Neural cell (in vitro differentiated cells): ENCODE results near the gene ADAMTS2. TPM values are rescaled to one million over a fixed set of nuclear protein-coding genes. Genes with fewer than 3 reads are reported as not detected.

Experiments used
- H2AFZ ChIP-seq: fragments of 200-600, 300-800 bp; sonication (generic), shearing (Covaris generic); 2 replicates; pipeline ENCODE4 v1.6.0; 2014; ENCODE audit warnings: low read depth, mild to moderate bottlenecking, antibody characterized with exemption, low read length, moderate library complexity
- H3F3A ChIP-seq: fragments of 200-600 bp; shearing (Covaris generic); 2 replicates; pipeline ENCODE4 v1.6.1; 2016; ENCODE audit warnings: mild to moderate bottlenecking, moderate library complexity, mixed read lengths, antibody characterized with exemption, low read length; ENCODE audit not compliant: insufficient read depth, poor library complexity, severe bottlenecking
- H3K27ac ChIP-seq: fragments of 200-600, 300-800 bp; sonication (generic), shearing (Covaris generic); 2 replicates; pipeline ENCODE4 v1.5.1; 2014; ENCODE audit warnings: mild to moderate bottlenecking, low read length, moderate library complexity
- H3K27me3 ChIP-seq: fragments of 300-800, 200-600 bp; sonication (generic), shearing (Covaris generic); 2 replicates; pipeline ENCODE4 v1.6.0; 2014; ENCODE audit warnings: mild to moderate bottlenecking, low read depth, low read length, moderate library complexity; ENCODE audit not compliant: insufficient read depth
- H3K36me3 ChIP-seq: fragments of 300-800, 200-600 bp; sonication (generic), shearing (Covaris generic); 2 replicates; pipeline ENCODE4 v1.5.1; 2014; ENCODE audit warnings: mild to moderate bottlenecking, antibody characterized with exemption, low read length, moderate library complexity; ENCODE audit not compliant: insufficient read depth
- H3K4me2 ChIP-seq: fragments of 300-800, 200-600 bp; sonication (generic), shearing (Covaris generic); 2 replicates; pipeline ENCODE4 v1.6.0; 2014; ENCODE audit warnings: mild to moderate bottlenecking, low read length
- H3K4me3 ChIP-seq: fragments of 300-800, 200-600 bp; sonication (generic), shearing (Covaris generic); 2 replicates; pipeline ENCODE4 v1.5.1; 2014; ENCODE audit warnings: mild to moderate bottlenecking, low read length, moderate library complexity
- H3K79me2 ChIP-seq: fragments of 200-600 bp; shearing (Covaris generic); replicated peaks from 2 replicates; pipeline ENCODE4 v1.6.0; 2014; ENCODE audit warnings: mild to moderate bottlenecking, low read length, moderate library complexity; ENCODE audit not compliant: insufficient read depth
- H3K9ac ChIP-seq: fragments of 300-800, 200-600 bp; sonication (generic), shearing (Covaris generic); 2 replicates; pipeline ENCODE4 v1.6.1; 2016; ENCODE audit warnings: mild to moderate bottlenecking, low read length, mixed read lengths
- H3K9me2 ChIP-seq: fragments of 200-600 bp; shearing (Covaris generic); 2 replicates; pipeline ENCODE4 v1.6.1; 2016; ENCODE audit warnings: mild to moderate bottlenecking, low read length, mixed read lengths; ENCODE audit not compliant: insufficient read depth
- H3K9me3 ChIP-seq: fragments of 200-600, 300-800 bp; sonication (generic), shearing (Covaris generic); 2 replicates; pipeline ENCODE4 v1.6.1; 2016; ENCODE audit warnings: mild to moderate bottlenecking, mixed run types, low read length, moderate library complexity, mixed read lengths
- H4K20me1 ChIP-seq: fragments of 200-600 bp; shearing (Covaris generic); 2 replicates; pipeline ENCODE4 v1.6.1; 2016; ENCODE audit warnings: mild to moderate bottlenecking, mixed run types; ENCODE audit not compliant: insufficient read depth
- EP300 ChIP-seq: fragments of 450-650 bp; conservative IDR thresholded peaks from 2 replicates; pipeline ENCODE4 v1.6.1; 2014; ENCODE audit warnings: antibody characterized with exemption, mild to moderate bottlenecking, moderate library complexity; ENCODE audit not compliant: poor library complexity, severe bottlenecking
- EZH2 ChIP-seq: fragments of 200-600, 300-800 bp; shearing (Covaris generic), sonication (generic); IDR thresholded peaks from 2 replicates; pipeline ENCODE4 v1.6.1; 2014; ENCODE audit warnings: antibody characterized with exemption, low read length, borderline replicate concordance, mild to moderate bottlenecking; ENCODE audit not compliant: insufficient read depth, poor library complexity, severe bottlenecking
- MXI1 ChIP-seq: fragments of 450-650 bp; conservative IDR thresholded peaks from 2 replicates; pipeline ENCODE4 v1.6.1; 2014; ENCODE audit warnings: antibody characterized with exemption, mild to moderate bottlenecking; ENCODE audit not compliant: poor library complexity, severe bottlenecking
- POLR2AphosphoS5 ChIP-seq: IDR thresholded peaks from 2 replicates; pipeline ENCODE4 v1.6.1; 2012
- RAD21 ChIP-seq: fragments of 450-650 bp; conservative IDR thresholded peaks from 2 replicates; pipeline ENCODE4 v1.6.1; 2014; ENCODE audit warnings: antibody characterized with exemption, mild to moderate bottlenecking, moderate library complexity
- SMC3 ChIP-seq: fragments of 450-650 bp; conservative IDR thresholded peaks from 2 replicates; pipeline ENCODE4 v1.6.1; 2014; ENCODE audit warnings: antibody characterized with exemption, mild to moderate bottlenecking, moderate library complexity; ENCODE audit not compliant: poor library complexity
- TAF1 ChIP-seq: IDR thresholded peaks from 2 replicates; pipeline ENCODE4 v1.6.1; 2012; ENCODE audit warnings: low read depth
- polyA plus RNA-seq: library from polyadenylated mRNA; depleted of rRNA; stranded (reverse); fragments of >200 nt; gene quantifications from 2 replicates; pipeline ENCODE4 v1.2.3, GENCODE V29; 2014
- TF ChIP-seq, protein P1 (sequence below): IDR thresholded peaks from 2 replicates; pipeline ENCODE4 v1.6.1; 2012; ENCODE audit warnings: borderline replicate concordance
- TF ChIP-seq, protein P2 (sequence below): fragments of 450-650 bp; IDR thresholded peaks from 2 replicates; pipeline ENCODE4 v1.5.1; 2014; ENCODE audit warnings: antibody characterized with exemption, mild to moderate bottlenecking, moderate library complexity; ENCODE audit not compliant: poor library complexity, severe bottlenecking

ADAMTS2 gene
- polyA plus RNA-seq, 1 donor from 2014 or later: 0.61 TPM

DNA sequence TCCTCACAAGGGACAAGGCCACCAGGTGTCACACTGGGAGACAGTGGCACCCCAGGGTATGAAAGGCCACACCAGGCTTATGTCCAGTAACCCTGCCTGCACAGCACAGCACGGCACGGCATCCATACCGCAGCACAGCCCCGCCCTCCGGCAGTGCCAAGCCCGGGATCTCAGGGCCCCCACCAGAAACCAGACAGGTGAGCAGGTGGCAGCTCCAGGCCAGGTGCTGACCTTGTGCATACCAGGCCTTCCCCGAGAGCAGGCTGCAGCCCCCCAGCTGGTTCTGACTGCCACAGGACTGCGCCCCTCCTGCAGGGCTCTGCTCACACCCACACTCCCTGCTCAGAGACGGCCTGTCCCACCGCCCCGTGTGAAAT lies 56.5 kb downstream of the ADAMTS2 start:
- Histone ChIP-seq H3K9me3 (no peaks in the 10 kb centered on the region), H3K27ac (no peak overlapping the region), H3F3A (no peaks in the 10 kb centered on the region), H3K9me2 (no peaks in the 10 kb centered on the region), H3K4me3 (no peak overlapping the region), H3K4me2 (no peak overlapping the region), H3K36me3 (no peaks in the 10 kb centered on the region), H2AFZ (no peak overlapping the region), H3K27me3 (no peaks in the 10 kb centered on the region), H3K9ac (no peak overlapping the region), H3K79me2 (no peaks in the 10 kb centered on the region), H4K20me1 (no peaks in the 10 kb centered on the region)
- TF ChIP-seq POLR2AphosphoS5 (no peak), RAD21 (no peak), MXI1 (no peak), EP300 (no peak), TAF1 (no peak), SMC3 (no peak), EZH2 (no peak)
- TF ChIP-seq, protein P1, sequence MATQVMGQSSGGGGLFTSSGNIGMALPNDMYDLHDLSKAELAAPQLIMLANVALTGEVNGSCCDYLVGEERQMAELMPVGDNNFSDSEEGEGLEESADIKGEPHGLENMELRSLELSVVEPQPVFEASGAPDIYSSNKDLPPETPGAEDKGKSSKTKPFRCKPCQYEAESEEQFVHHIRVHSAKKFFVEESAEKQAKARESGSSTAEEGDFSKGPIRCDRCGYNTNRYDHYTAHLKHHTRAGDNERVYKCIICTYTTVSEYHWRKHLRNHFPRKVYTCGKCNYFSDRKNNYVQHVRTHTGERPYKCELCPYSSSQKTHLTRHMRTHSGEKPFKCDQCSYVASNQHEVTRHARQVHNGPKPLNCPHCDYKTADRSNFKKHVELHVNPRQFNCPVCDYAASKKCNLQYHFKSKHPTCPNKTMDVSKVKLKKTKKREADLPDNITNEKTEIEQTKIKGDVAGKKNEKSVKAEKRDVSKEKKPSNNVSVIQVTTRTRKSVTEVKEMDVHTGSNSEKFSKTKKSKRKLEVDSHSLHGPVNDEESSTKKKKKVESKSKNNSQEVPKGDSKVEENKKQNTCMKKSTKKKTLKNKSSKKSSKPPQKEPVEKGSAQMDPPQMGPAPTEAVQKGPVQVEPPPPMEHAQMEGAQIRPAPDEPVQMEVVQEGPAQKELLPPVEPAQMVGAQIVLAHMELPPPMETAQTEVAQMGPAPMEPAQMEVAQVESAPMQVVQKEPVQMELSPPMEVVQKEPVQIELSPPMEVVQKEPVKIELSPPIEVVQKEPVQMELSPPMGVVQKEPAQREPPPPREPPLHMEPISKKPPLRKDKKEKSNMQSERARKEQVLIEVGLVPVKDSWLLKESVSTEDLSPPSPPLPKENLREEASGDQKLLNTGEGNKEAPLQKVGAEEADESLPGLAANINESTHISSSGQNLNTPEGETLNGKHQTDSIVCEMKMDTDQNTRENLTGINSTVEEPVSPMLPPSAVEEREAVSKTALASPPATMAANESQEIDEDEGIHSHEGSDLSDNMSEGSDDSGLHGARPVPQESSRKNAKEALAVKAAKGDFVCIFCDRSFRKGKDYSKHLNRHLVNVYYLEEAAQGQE: no peak
- TF ChIP-seq, protein P2, sequence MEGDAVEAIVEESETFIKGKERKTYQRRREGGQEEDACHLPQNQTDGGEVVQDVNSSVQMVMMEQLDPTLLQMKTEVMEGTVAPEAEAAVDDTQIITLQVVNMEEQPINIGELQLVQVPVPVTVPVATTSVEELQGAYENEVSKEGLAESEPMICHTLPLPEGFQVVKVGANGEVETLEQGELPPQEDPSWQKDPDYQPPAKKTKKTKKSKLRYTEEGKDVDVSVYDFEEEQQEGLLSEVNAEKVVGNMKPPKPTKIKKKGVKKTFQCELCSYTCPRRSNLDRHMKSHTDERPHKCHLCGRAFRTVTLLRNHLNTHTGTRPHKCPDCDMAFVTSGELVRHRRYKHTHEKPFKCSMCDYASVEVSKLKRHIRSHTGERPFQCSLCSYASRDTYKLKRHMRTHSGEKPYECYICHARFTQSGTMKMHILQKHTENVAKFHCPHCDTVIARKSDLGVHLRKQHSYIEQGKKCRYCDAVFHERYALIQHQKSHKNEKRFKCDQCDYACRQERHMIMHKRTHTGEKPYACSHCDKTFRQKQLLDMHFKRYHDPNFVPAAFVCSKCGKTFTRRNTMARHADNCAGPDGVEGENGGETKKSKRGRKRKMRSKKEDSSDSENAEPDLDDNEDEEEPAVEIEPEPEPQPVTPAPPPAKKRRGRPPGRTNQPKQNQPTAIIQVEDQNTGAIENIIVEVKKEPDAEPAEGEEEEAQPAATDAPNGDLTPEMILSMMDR: no peak

DNA sequence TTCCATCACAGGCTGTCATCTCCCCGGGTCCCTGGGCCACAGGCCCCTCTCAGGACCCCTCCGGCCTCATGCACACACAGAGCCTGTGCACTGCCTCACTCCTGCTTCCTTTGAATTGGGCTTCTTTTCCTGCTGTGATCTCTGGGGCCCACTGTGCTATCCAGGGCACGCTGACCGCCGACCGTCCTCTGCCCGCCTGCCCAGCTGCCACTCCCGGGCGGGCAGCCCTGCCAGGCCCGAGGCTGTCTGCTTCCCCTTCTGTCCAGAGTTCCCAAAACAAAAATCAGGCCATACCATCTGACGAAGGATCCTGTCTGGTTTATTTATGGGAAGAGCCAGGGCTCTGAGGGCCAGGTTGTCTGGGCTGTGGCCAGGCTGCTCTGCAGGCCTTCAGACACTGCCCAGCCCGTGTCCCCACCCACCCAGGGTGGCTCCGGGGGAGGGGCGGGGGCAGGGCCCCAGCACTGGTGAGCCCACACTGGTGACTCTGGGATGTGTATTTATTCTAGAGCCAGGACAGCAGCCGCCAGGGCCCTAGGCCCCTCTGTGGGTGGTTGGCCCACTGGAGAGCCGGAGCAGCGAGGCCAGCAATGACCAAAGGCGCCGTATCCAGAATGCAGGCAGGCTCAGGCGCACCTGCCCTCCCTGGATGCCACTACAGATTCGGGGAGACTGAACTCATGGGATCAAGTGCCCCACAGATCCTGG lies 57.0 kb downstream of the ADAMTS2 start:
- no peak overlapping the region for H3K4me3 ChIP-seq
- H2AFZ ChIP-seq: no peak overlapping the region
- no peak overlapping the region for H3K9ac ChIP-seq
- no peaks in the 10 kb centered on the region for H3K9me2 ChIP-seq
- H3K4me2 ChIP-seq: no peak overlapping the region
- TF ChIP-seq, protein P2: no peak
- TF ChIP-seq POLR2AphosphoS5: no peak
- no peak for TF ChIP-seq TAF1
- no peak for TF ChIP-seq EZH2
- TF ChIP-seq SMC3: no peak
- no peak for TF ChIP-seq EP300
- TF ChIP-seq, protein P1: no peak
- TF ChIP-seq RAD21: no peak
- no peak for TF ChIP-seq MXI1
- H3K27ac ChIP-seq: no peak overlapping the region
- no peaks in the 10 kb centered on the region for H3K27me3 ChIP-seq
- H3K36me3 ChIP-seq: no peaks in the 10 kb centered on the region
- no peaks in the 10 kb centered on the region for H3F3A ChIP-seq
- no peaks in the 10 kb centered on the region for H4K20me1 ChIP-seq
- H3K79me2 ChIP-seq: no peaks in the 10 kb centered on the region
- H3K9me3 ChIP-seq: no peaks in the 10 kb centered on the region
